Measurements from ENCODE around the gene RNASEH1.
"Not testable (repeated sequence)": the region's sequence is repeated elsewhere in the genome, so short reads cannot be mapped to it uniquely, and the experiment has no call there.

The RNASEH1 gene

DNA sequence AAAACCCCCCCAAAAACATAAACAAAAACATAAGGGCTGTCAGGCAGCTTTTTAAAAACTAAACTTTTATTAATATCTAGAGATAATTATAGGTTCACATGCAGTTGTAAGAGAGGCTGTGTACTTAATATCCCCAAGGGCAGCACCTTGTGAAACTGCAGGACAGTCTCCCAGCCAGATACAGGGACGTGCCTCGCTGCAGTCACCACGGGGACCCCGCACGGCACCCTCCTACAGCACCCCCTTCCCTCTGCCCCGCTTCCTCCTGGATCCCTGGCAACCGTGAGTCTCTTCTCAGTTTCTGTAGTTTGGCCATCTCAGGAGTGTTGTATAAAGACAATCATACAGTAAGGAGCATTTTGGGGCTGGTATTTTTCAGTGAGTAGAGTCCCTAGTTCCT, 30.0 kb upstream of the RNASEH1 start:
- no peak for DNase-seq

DNA sequence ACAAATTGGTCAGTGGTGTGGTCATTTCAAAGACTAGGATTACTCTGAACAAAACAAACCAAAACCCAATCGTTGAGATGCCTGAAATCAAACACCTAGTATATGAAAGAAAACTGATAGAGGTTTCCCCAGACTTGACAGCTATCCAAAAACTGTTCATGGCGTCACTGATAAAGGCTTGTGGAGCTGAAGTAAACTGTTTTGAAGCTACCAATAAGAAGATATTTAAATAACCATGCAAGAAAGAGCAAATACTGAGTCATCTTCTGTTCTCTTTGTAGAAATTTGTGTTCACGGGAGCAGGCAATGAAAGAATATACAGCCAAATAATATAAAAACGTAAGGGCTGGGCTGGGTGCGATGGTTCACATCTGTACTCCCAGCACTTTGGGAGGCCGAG, 29.3 kb upstream of the RNASEH1 start:
- DNase-seq: no peak

DNA sequence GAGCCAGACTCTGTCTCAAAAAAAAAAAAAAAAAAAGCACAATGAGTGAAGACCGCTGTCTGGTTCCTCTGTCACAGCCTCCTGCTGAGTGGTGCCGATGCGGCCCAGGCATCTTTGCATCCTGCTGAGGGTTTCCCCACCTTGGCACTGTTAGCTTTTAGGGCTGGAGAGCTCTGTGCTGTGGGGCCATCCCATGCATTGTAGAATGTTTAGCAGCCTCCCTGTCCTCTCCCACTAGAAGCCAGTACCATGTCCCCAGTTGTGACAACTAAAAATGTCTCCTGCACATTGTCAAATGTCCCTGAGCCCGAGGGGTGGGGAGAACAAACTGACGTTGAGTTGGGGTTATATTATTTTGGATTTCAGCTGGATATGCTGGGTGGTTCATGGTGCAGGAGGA, 28.9 kb upstream of the RNASEH1 start:
- DNase-seq: no peak

DNA sequence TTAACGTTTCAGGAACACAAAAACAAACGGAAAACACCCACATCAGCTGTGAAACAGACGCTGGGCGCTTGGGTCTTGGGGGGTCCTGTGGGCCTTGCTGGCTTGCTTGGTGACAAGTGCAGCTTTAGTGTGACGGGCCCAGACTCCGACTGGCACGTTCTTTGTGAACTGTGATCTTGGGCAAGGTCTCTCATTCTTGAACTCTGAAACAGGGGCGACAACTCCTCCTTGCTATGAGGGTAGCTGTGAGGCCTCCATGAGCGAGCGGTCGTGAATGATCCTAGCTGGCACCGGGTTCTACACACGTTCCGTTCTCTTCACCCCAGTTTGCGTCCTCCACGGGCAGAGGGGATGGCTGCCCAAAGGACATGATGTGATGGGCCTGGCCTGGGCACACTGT, 28.1 kb upstream of the RNASEH1 start:
- DNase-seq: no peak

DNA sequence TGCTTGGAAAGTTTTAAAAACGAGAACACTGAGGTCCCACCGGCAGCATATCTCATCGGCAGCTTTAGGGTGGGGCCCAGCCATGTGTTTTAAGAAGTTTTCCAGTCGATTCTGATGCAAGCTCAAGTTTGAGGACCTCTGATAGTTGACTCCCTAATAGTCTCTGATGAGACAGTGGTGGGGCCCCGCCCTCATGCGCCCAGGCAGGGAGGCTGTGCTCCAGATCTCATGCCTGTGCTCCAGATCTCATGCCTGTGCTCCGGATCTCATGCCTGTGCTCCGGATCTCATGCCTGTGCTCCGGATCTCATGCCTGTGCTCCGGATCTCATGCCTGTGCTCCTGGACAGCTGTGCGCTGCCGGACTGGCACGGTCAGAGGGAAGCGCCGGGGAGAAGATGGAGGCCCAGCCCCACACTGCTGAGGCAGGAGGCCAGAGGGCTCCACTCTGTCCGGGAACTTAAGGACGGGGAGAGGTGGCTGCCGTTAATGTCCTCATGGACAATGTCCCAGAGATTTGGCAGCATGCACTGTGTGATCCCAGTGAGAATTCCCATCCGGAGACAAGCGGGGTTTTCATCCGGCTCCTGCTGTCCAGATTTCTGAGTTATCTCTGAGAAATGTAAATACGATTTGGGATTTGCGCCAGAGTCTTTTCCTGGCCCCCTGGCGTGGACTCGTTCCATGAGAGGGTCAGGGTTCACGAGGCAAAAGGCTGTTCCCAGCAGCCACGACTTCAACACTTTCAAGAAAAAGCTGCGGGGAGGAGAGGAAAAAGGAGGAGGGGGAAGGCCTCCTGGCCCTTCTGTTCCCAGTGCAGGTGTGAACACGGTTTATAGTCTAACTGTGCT, 27.4 kb upstream of the RNASEH1 start:
- DNase-seq: no peak

DNA sequence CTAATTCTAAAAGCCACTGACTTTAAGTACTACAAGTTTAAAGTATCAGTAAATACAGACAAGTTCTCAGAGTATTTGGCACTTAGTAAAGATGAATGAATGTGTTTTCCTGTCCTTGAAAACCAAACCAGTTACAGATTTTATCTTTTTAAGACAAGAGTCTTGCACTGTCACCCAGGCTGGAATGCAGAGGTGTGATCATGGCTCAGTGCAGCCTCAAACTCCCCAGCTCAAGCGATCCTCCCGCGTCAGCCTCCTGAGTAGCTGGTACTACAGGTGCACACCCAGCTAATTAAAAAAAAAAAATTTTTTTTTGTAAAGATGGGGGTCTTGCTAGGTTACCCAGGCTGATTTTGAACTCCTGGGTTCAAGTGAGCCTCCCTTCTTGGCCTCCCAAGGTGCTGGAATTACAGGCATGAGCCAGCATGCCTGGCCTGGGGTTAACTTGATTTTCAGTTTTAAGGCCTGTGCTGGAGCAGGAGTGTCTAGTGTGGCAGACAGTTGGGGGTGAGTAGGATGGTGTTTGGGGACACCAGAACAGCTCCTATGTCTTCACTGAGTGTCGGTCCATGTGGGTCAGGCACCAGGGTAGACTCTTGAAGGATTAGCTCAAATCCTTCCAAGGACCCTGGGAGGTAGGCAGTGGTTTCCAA, 26.6 kb upstream of the RNASEH1 start:
- no peak for DNase-seq

DNA sequence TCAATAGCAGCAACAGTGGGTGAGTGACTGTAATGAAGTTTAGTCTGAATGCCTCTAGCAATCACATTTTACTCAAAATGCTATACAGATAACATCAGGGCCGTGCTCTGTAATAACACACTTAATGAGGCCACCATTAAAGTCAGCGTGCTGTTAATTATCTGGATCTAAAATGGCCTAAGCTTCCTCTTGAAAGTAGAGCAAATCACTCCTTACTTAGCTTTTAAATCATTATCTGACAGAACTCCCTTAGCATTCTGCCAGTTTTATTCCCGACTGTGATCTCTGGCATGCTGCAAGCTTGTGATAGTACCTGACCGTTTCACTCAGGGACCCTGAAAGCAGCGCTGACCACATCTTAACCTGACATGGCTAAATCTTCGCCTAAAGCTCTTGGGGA, 25.9 kb upstream of the RNASEH1 start:
- DNase-seq: no peak

DNA sequence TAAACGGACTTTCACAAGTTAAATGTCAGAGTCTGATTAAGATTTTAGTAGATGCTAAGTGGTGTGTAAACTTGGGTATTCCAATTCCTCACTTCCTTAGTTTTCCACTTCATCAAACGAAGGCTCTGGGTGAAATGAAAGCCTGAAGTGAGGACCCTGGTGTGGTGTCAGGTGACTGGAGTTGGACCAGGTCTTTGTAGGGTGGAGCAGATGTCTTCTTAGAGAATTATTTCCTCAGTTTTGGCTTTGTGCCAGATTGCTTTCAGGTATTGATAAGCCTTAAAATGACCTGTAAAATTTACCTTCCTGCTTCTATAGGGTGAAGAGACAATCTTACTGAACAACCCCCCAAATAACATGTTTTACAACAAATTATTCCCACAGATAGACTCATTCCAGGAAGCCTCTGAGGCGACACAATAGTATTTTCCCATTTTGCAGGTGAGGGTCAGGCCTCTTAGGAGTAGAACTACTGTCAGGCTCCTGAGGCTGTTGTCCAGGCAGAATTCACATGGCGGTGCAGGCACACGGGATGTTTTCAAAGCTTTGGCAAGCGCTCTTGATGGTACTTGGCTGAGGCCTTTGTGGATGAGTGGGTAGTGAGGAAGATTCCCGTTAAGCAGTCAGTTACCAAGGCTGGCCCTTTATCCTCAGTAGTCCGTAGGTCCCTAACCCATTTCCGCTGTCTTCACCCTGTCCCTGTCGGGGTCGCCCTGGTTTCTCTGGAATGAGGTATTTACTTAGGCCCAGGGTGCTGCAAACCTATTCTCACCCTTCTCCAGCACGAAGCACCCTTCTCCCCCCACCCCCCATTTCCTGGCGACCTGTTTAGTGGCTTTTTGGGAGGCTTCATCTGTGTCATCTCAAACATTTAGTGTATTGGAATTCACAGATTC, 23.5 kb upstream of the RNASEH1 start:
- no peak for DNase-seq

DNA sequence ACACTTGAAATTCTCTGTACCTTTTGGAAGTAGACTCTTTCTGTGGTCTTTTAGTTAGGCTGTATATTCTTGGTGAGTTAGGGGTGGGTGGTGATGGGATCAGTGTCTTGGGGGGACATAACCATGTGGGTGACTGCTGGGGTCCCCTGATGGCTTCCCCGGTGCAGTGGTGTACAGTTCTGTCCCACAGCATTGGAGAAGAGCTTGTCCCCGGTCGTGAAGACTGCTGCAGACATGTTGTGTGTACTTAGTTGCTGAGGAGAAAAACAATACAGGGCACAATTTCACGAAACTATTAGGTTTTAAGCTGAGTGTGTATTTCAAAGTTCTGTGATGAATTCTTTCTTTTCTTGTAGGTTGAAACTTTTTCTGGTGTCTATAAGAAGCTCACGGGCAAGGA, 22.3 kb upstream of the RNASEH1 start:
- no peak for DNase-seq

DNA sequence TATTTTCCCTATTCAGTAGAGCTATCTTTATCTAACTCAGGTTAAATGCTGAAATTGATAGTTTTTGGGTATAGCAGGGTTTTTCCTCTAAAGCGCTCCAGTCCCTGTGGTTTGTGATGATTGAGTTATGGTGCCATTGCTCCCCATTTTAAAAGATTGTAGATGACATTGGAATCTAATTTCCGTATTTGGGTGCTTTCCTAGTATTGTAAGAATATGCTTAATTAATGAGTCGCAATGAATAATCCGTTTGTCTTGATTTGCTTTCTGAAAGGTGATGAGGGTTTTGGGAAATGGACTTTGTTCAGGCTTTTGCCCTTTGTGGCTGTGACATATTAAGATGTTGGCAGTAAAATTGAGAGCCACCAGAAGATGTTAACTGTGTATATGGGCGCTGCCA, 20.9 kb upstream of the RNASEH1 start:
- no peak for DNase-seq

DNA sequence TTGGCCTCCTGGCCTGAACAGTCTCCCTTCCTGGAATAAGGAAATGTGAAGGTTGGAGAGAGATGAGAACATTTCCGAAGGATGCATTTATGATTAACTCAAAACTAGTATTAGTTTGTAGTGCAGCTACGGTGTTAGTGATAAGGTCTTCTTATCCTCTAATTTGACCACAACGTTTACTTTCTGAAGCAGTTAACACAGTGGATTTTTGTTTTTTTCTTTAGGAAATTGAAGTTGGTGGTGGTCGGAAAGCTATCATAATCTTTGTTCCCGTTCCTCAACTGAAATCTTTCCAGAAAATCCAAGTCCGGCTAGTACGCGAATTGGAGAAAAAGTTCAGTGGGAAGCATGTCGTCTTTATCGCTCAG, 18.1 kb upstream of the RNASEH1 start:
- not testable (repeated sequence) for DNase-seq

DNA sequence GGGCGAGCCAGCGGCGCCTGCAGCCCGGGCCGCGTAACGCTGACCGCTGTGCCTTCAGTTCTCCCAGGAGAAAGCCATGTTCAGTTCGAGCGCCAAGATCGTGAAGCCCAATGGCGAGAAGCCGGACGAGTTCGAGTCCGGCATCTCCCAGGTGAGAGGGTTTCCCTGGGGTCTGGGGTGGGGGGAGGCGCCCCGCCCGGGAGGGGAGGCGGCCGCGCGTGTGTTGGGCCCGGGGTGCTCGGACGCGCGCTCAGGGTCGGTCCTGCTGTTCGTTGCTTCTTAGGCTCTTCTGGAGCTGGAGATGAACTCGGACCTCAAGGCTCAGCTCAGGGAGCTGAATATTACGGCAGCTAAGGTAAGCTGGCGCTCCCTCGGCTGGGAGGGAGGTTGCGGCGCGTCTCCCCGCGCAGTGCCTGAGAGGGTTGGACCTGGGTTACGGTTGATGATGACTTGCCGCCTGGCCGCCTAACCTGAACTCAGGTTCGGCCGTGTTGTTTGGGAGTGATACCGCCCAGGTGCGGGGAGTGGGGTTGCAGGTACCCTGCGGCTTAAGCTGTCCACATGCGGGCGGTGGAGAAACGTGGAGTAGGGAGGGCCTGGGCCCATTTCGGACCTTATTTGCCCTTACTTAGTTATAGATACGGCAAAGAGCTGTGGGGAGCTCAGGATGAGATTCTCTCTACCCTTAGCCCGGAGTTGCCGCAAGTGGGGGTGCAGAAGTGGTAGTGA, 17.6 kb upstream of the RNASEH1 start:
- no peak for DNase-seq

DNA sequence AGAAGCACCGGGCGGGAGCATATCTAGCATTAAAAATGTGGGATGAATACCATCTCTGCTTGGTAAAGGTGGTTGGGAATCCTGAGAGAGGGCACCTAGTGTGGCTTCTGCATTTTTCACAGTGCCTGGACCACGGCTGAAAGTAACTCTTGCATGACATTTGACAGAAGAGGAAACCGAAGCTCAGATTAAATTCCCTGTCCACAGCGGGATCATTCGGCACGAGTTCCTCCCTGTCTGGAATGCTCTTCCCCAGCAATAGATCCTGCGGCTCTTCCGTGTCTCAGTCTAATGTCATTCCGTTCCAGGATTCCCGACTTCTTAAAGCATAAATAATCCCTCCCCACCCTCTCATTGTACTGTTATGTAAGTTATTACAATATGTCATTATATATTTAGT, 16.0 kb upstream of the RNASEH1 start:
- no peak for DNase-seq

DNA sequence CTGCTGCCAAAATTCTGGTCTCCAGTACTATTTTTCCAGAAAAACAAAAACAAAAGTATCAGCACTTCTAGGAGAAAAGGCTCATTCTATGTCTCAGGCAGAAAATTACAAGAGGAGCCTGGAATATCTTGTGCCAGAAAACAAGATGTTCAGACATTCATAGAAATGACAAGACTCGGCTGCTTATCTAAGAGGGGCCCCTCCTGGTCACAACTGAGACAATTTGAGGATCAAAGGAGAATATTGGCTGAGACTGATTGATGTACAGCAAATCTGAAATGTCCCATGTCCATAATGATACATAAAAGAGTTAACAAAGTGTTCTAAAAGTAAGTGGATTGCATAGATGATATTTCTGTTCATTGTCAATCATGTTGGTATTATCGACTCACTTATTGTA, 14.5 kb upstream of the RNASEH1 start:
- DNase-seq: no peak

DNA sequence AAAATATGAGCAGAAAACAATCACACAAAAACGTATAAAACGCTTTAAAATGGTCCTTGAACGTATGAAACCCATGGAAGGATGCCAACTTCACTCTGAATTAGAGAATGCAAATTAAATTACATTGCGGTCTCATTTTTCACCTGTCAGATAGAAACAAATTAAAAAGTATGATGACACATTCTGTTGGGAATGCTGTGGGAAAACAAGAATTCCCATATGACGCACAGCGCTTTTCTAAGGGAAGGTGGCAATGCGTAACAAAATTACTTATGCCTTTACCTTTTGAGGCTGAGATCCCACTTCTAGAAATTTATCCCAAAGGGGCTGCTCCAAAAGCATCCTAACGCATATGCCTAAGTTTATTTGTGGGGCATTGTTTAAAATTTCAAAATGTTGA, 13.2 kb upstream of the RNASEH1 start:
- no peak for DNase-seq

DNA sequence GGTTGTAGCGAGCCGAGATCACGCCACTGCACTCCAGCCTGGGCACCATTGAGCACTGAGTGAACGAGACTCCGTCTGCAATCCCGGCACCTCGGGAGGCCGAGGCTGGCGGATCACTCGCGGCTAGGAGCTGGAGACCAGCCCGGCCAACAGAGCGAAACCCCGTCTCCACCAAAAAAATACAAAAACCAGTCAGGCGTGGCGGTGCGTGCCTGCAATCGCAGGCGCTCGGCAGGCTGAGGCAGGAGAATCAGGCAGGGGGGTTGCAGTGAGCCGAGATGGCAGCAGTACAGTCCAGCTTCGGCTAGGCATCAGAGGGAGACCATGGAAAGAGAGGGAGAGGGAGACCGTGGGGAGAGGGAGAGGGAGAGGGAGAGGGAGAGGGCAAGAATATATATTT, 11.5 kb upstream of the RNASEH1 start:
- DNase-seq: not testable (repeated sequence)

DNA sequence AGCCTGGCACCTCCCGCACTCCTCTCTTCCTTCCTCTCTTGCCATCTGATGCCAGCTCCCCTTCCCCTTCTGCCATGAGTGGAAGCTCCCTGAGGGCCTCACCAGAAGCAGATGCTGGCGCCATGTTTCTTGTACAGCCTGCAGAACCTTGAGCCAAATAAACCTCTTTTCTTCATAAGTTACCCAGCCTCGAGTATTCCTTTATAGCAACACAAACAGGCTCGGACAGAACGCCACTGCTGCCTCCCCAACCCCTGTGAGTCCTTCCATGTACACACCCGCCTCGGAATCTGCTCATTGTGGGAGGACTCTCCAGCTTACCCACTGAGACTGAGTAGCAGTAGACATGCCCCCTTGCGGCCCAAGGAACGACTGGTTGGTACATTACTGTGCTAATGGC, 8.7 kb upstream of the RNASEH1 start:
- no peak for DNase-seq

DNA sequence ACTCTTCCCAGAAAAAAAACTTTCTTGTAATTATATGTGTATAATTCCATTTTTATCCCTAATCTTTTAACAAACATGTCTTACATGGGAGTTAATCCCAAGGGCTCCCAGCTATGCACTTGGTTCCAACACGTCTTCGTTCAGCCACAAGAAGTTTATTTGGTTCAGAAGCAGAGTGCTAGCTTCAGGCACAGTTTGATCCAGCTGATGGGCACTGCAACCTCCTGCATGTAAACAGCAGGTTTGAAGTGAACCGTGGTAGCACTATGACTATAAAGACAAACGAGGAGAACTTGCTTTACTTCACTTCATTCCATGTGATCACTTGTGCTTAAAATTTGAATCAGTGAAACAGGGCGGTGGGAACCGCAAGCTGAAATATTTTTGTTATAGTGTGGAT, 7.0 kb upstream of the RNASEH1 start:
- no peak for DNase-seq

DNA sequence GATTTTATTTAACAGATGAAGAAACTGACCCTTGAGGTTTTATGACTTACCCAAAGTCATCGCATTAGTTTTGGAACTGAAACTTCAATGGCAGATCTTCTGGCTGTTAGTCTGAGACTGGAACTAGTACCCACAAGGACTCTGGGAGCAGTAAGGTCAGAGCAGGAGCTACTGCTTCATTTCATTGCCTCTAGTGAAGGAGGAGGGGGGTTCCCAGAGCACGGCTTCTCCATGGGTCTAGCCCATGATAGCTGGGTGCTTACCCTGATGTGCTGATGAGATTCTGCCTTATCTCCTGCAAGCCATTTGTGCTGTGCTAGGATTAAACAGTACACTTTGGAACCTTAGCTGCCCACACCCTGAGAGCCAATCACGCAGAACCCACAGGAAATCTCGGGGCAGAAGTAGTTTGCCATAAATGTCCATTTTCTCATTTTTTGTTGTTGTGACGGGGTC, 5.4 kb upstream of the RNASEH1 start:
- no peak for DNase-seq

DNA sequence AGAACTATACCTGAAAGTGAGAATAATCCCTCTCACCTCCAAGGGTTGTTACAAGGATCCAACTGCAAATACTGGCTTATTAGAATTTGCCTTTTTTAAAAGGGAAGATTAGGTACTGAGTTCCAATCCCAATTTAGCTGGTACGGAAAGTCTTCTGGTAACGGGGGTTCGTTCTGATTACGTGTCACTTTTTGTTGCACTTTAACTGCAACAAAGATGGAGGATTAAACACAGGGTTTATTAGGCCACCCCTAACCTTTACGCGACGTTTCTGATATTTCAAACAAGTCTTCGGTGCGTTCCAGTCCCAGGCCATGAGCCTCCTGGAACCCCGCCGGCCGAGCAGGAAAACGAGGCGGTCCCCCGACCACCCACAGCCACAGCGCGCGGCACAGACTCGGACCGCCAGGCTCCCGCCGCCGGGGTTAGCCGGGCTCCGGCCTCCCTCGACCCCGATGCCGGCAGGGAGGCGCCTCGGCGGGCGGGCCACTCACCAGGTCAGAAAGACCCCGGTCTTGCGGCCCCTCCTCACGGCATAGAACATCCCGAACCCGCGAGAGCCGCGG, 411 bp downstream of the RNASEH1 start:
- no peak for DNase-seq

DNA sequence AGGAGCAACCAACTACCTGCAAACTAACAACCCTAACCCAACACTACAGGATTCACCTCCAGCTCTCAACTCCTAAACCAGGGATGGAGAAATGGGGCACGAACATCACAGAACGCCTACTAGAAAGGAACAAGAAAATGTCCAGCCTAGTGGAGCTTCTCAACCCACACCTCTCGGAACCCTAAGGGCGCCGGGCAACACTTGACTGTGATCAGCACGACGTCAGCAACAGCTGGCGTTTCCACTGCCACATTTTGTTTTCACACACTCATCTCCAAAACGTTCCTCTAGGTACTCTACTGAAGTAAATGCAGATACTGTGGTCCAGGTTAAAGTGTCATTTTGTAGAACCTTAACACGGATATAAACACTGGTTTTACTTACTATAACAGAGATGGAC, 4.2 kb downstream of the RNASEH1 start:
- no peak for DNase-seq

DNA sequence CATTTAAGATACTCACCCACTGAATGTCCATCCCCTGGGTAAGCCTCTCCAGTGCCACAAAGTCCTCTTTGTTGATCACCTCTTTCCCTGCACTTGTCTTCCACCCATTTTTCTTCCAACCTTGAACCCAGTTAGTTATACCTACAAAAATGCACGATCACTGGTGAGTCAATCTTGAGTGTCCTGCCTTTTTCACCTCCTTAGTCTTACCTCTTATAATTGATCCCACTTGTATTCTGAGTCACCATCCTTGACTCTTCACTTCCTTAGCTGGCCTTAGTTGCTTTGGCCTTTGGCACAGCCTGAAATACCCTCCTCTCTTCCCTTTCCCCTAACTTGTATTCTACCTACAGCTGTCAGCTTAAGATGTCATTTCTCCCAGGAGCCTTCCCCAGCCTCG, 10.2 kb downstream of the RNASEH1 start:
- no peak for DNase-seq
